Panc1 (cell line): ENCODE data around the gene FBXO3.

ENCODE experiments used
- CTCF ChIP-seq: fragments of 450-650 bp; IDR thresholded peaks from 2 replicates; pipeline ENCODE4 v1.5.1; 2017; ENCODE audit warnings: mild to moderate bottlenecking
- REST ChIP-seq, 2 experiments: IDR thresholded peaks; 2 replicates each; pipeline ENCODE4 v1.6.1; 2011 to 2012; ENCODE audit warnings: low read depth in 2 of 2, control low read depth in 1 of 2, low read length in 1 of 2, mild to moderate bottlenecking in 1 of 2, moderate library complexity in 1 of 2; ENCODE audit not compliant: insufficient read depth in 1 of 2
- SIN3A ChIP-seq: IDR thresholded peaks from 2 replicates; pipeline ENCODE4 v1.6.1; 2012; ENCODE audit warnings: low read depth, mild to moderate bottlenecking, low read length, moderate library complexity, borderline replicate concordance; ENCODE audit not compliant: insufficient read depth
- TCF7L2 ChIP-seq: IDR thresholded peaks from 2 replicates; pipeline ENCODE4 v1.6.1; 2011; ENCODE audit warnings: mild to moderate bottlenecking, low read depth, low read length, inconsistent platforms

- no peak for TF ChIP-seq CTCF
- TF ChIP-seq TCF7L2: no peak
- no peak for TF ChIP-seq SIN3A
- no peak for TF ChIP-seq REST (IDR thresholded peaks at IDR 0.05; ENCODE audit: insufficient read depth in 1 of 2, low read depth in 2 of 2, low read length in 1 of 2)
Measured at GRCh38 chr11:33721426-33721825, 52.9 kb downstream of the FBXO3 start.
